HG03342 (cell line): ENCODE measurements around the gene ANKRD12.
"Not testable (repeated sequence)": the region's sequence is repeated elsewhere in the genome, so short reads cannot be mapped to it uniquely, and the experiment has no call there.

ENCODE experiments used
- ATAC-seq: cut with Tn5 transposase; IDR thresholded peaks from one replicate; pipeline ENCODE4 v1.9.1; 2021; ENCODE audit warnings: mild to moderate bottlenecking, moderate library complexity; ENCODE audit not compliant: unreplicated experiment

ANKRD12 gene

DNA sequence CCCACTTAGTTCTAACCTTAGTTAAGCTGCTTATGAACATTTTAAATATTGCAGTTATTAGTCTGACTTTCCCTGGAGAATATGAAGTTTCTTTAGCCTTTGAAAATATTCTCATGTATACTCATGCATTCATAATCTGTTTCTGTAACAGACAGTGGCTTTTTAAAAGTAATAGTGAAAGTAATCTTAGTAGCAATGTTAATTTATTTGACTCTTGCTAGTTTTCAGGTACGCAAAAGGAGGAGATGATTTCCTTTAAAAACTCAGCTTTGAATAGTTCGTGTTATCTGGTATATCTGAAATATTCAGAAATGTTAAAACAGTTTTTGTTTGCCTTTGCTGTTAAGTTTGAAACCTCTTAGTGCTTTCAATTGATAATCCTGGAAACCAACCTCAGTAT lies 3.8 kb downstream of the ANKRD12 start:
- no peak for ATAC-seq

DNA sequence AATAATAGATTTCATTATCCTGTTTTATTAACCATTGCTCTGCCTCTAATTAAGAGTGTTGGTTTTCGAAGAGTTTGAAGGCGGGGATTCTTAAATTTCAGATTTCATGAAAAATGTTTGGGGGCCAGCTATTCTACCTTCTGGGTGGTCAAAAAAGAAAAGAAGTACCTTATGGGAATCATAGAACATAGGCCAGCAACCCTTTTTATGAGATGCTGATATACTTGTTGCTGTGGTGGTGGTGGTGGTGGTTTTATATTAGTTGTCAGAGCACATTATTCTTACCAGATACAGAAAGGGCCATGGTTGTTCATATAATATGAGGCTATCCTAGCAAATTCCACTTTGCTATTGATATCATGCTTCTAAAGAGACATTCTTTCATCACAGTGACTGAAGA lies 4.4 kb downstream of the ANKRD12 start:
- no peak for ATAC-seq

DNA sequence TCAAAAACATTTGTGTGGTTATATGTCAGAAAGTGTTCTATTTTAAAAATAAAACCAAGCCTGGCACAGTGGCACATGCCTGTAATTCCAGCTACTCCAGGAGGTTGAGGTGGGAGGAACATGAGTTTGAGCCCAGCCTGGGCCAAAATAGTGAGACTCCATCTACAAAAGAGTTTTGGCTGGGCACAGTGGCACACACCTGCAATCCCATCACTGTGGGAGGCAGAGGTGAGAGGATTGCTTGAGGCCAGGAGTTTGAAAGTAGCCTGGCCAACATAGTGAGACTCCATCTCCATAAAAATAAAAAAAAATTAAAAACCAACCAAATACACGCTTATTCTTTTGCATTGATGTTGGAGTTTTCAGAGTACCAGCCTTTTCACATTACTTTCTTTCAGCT lies 9.6 kb downstream of the ANKRD12 start:
- no peak for ATAC-seq

DNA sequence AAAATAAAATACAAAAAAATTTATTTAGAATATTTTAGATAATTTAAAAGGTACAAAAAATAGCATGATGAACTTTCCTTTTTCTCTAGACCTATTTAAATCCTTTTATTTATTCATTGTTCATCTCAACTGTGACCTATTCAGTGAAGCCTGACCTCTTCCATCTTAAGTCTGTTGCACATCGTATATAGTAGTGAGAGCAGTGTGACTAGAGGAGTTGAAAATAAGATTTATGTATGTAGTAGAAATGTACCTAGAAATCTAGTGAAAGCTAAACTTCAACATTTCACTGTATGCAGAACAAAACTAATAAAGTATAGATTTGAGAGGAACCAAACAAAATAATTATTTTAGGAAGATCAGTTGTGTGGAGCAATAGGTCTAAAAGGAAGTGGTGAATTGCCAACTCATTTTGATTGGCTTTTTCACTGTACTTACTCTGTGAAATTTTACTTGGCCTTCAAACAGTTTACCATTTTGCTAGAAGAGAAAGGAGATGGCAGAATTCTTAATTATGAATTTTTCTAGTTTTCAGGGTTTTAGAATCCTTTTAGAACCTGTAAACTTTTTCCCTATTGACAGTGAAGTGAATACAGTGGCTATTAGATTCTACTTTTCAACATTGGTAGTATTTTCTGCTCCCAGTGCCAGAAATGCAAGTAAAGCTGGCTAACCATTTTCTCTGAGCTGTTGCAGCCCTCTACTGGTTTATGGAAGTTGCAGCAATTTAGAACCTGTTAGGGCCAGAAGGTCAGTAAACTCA lies 11.0 kb downstream of the ANKRD12 start:
- no peak for ATAC-seq

DNA sequence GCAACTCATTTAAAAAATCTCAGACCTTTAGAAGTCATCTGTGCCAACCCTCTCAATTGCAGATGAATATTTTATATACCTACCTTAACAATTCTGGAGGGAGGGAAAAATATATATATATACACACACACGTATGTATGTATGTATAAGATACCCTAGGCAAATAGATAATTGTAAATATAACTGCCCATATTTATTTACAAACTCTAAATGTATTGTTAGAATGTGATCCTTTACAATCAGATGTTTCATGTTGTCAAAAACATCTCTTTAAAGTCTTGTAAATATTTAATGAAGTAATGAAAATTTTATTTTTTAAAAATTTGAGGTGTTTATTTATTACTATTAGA lies 11.6 kb downstream of the ANKRD12 start:
- ATAC-seq: no peak

DNA sequence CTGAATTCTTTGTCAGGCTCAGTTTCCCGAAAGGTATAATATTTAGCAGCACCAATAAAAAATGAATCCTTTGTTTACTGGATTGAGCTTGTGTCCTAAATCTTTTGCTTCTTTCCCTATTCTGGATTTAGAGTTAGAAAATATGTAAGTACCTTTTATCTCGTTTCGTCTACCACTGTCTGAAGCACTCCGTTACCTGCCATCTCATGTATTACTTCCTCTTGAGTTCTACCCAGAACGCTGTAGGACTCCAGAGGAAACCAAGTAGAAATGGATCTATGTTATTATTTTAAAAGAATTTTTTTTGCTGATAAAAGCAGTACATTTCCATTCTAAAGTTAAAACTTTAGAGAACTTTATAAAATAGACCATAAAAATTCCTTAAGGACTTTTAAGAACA lies 13.5 kb downstream of the ANKRD12 start:
- no peak for ATAC-seq

DNA sequence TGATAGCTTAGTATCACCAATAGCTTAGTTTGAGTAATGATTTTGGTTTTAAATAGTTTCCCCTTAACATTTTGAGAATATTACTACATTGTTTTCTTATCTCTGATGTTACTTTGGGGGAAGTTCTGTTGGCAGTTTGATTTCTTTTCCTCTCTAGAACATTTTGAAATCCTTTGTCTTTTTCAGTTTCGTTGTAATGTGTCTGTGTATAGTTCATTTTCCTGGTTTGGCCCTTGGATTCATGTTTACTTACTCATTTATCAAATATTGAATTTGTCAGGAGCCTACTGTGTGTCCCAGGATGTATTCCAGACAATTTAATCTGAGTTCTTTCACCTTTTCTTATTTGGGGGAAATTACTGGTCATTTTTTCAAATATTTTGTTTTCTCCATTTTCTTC lies 16.7 kb downstream of the ANKRD12 start:
- ATAC-seq: no peak

DNA sequence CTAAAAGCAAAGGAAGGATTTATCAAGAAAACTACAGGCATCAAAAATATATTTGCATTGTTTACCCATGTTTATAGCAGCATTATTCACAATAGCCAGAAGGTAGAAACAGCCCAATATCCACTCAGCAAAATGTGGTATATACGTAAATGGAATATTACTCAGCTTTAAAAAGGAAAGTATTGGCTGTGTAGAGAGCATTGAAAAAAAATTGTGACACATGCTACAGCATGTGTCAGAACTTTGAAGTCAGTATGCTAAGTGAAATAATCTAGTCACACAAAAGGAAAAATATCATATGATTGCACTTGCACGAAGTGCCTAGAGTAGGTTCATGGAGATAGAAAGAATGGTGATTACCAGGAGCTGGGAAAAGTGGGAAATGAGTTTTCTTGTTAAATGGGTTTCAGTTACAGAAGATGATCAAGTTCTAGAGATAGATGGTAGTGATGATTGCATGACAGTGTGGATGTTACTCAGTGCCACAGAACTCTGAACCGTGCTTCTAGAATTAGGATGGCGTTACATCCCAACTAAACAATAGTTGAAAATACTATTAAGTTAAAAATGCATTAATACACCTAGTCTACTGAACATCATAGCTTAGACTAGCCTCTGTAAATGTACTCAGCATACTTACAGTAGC lies 20.1 kb downstream of the ANKRD12 start:
- ATAC-seq: no peak

DNA sequence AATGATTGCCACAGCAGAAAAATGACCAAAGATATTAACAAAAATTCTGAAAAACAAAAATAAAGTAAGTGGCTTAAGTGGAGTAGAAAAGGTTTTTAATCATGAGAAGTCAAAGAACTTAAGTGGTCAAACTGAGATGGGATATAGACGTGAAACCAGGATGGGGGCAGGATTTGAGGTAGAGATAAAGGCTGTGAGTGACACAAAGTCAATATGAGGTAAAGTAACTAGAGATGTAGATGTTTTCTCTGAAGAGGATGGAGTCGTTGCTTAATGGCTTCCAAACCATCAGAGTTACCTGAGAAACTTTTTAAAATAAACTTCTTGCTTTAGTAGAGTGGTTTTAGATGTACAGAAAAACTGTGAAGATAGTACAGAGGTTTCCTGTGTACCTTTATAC lies 21.2 kb downstream of the ANKRD12 start:
- ATAC-seq: no peak

DNA sequence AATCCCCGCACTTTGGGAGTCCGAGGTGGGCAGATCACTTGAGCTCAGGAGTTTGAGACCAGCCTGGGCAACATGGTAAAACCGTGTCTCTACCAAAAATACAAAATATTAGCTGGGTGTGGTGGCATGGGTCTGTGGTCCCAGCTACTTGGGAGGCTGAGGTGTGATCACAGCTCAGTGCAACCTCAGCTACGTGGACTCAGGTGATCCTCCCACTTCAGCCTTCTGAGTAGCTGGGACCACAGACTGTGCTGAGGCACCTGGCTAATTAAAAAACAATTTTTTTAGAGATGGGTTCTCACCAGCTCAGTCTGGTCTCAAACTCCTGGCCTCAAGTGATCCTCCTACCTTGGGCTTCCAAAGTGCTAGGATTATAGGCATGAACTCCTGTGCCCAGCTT lies 23.4 kb downstream of the ANKRD12 start:
- ATAC-seq: no peak

DNA sequence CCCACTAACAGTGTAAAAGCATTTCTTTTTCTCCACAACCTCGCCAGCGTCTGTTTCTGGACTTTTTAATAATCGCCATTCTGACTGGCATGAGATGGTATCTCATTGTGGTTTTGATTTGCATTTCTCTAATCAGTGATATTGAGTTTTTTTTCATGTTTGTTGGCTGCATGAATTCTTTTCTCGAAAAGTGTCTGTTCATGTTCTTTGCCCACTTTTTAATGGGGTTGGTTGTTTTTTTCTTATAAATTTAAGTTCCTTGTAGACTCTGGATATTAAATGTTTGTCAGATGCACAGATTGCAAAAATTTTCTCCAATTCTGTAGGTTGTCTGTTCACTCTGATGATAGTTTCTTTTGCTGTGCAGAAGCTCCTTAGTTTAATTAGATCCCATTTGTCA lies 26.1 kb downstream of the ANKRD12 start:
- ATAC-seq: not testable (repeated sequence)

DNA sequence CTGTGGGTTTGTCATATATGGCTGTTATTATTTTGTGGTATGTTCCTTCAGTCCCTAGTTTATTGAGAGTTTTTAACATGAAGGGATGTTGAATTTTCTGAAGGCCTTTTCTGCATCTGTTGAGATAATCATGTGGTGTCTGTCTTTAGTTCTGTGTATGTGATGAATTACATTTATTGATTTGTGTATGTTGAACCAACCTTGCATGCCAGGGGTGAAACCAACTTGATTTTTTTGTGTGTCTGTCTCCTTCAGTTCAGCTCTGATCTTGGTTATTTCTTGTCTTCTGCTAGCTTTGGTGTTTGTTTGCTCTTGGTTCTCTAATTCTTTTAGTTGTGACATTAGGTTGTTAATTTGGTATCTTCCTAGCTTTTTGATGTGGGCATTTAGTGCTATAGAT lies 27.6 kb downstream of the ANKRD12 start:
- not testable (repeated sequence) for ATAC-seq

DNA sequence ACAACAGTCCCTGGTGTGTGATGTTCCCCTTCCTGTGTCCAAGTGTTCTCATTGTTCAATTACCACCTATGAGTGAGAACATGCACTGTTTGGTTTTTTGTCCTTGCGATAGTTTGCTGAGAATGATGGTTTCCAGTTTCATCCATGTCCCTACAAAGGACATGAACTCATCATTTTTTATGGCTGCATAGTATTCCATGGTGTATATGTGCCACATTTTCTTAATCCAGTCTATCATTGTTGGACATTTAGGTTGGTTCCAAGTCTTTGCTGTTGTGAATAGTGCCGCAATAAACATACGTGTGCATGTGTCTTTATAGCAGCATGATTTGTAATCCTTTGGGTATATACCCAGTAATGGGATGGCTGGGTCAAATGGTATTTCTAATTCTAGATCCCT lies 29.3 kb downstream of the ANKRD12 start:
- not testable (repeated sequence) for ATAC-seq

DNA sequence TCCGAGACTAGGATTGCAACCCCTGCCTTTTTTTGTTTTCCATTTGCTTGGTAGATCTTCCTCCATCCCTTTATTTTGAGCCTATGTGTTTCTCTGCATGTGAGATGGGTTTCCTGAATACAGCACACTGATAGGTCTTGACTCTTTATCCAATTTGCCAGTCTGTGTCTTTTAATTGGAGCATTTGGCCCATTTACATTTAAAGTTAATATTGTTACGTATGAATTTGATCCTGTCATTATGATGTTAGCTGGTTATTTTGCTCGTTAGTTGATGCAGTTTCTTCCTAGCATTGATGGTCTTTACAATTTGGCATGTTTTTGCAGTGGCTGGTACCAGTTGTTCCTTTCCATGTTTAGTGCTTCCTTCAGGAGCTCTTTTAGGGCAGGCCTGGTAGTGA lies 32.9 kb downstream of the ANKRD12 start:
- not testable (repeated sequence) for ATAC-seq

DNA sequence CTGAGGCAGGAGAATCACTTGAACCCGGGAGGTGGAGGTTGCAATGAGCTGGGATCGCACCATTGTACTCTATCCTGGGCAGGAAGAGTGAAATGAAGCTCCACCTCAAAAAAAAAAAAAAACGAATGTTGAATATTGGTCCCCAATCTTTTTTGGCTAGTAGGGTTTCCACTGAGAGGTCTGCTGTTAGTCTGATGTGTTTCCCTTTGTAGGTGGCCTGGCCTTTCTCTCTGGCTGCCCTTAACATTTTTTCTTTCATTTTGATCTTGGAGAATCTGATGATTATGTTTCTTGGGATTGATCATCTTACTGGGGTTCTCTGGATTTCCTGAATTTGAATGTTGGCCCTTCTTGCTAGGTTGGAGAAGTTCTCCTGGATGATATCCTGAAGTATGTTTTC lies 35.3 kb downstream of the ANKRD12 start:
- ATAC-seq: not testable (repeated sequence)

DNA sequence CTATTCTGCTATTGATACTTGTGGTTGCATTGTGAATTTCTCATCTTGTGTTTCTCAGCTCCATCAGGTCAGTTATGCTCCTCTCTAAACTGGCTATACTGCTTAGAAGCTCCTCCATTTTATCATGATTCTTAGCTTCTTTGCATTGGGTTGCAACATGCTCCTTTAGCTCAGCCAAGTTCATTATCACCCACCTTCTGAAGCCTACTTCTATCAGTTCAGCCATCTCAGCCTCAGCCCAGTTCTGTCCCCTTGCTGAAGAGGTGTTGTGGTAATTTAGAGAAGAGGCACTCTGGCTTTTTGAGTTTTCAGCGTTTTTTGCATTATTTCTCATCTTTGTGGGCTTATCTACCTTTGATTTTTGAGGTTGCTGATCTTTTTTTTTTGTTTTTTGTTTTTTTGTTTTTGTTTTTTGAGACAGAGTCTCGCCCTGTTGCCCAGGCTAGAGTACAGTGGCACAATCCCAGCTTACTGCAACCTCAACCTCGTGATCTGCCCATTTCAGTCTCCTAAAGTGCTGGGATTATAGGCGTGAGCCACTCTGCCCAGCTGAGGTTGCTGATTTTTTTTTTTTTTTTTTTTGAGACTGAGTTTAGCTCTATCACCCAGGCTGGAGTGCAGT lies 36.0 kb downstream of the ANKRD12 start:
- no peak for ATAC-seq

DNA sequence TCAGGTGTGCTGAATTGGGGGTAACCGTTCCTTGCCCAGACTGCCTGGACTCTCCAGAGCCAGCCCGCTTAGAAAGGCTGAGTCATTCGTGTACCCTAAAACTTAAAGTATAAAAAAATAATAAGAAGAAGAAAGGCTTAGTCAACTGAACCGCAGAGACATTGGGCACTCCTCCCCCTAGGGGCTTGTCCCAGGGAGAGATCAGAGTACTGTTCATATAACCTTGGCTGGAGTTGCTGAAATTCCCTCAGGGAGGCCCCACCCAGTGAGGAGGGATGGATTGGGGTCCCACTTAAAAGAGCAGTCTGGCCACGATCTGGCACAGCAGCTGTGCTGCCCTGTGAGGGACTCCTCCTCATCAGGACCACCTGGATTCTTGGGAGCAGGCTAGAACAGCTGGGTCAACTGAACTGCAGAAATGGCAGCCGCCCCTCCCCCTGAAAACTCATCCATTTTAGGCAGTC lies 37.2 kb downstream of the ANKRD12 start:
- peak; percentile 59 for ATAC-seq

DNA sequence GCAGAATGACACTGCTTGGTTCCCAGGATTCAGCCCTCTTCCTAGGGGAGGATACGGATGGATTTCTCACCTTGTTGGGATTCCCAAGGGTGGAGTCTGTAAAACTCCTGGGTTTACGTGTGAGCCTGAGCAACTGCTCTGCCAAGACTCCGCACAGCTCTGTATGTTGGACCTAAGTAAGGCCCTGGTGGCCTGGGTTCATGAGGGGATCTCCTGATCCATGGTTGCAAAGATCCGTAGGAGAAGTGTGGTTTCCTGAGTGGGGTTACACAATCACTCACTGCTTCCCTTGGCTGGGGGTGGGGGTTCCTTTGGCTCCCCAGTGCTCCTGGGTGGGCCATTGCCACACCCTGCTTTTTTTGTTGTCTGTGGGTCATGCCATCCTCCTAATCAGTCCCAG lies 37.7 kb downstream of the ANKRD12 start:
- ATAC-seq: no peak

DNA sequence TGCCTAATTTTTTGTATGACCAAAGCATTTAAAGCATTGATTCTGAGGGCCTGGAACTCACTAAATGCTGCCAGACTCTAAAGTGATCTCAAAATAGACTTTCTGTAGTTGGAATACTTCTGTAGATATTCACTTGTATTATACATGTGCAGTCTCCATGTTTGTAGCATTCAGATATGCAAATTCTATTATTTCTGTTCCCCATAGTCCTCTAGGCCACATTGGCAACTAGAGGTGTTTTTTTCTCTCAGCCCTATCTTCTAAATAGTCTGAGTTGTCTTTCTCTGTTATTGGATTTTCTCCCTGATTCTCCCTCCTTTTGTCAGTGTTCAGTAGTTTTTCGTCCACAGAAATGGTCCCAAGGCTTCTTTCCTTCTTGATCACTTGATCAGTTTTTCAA lies 38.5 kb downstream of the ANKRD12 start:
- no peak for ATAC-seq

DNA sequence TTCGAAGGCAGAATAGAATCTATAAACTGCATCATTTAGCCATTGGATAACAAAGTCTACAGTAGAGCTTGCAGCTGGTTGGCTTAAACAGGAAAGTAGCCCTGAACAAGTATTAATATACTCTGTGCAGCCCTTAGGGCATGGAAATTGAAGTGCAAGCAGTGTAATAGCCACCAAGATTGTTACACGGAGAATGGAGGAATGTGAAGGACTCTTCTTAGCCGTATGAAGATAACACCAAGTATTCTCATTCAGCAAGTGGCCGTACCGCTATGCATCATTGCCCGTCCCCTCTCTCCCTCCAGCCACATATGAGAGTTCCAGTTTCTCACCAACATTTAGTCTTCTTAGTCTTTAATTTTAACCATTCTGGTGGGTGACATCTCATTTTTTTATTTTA lies 40.5 kb downstream of the ANKRD12 start:
- no peak for ATAC-seq

DNA sequence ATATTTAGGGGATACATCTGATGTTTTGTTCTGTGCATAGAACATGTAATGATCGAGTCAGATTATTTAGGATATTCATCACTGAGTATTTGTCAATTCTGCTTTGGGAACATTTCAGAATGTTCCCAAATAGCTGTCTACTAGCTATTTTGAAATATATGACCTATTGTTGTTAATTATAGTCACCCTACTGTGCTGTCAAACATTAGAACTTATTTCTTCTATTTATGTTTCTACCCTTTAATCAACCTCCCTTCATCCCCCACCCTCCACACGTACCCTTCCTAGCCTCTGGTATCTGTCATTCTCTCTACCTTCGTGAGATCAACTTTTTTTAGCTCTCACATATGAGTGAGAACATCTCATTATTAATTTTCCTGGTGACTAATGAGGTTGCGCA lies 40.9 kb downstream of the ANKRD12 start:
- ATAC-seq: no peak

DNA sequence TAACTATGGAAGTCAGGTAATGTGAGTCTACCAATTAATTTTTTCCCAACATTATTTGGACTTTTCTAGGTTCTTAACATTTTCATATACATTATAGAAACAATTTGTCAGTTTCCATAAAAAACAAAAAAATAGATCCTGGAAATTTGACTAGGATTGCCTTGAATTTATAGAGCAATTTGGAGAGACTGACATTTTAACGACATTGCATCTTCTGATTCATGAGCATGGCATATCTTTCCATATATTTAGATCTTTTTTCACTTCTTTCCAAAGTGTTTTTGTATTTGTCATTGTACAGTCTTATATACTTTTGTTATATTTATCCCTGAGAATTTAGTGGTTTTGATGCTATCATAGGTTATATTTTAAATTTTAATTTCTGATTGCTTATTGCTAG lies 42.0 kb downstream of the ANKRD12 start:
- no peak for ATAC-seq
